ENCODE measurements around the gene TMEM42.
"Not testable (repeated sequence)": the region's sequence is repeated elsewhere in the genome, so short reads cannot be mapped to it uniquely, and the experiment has no call there.

The TMEM42 gene

GRCh38 chr3:44861412-44862225 is at the start of gene TMEM42:
TSS of gene TMEM42 (plus strand) at chr3:44861912. CDS start at chr3:44861925, 13 bp downstream.
- peak; percentile 68 for DNase-seq

GRCh38 chr3:44814751-44815150 is 47.0 kb upstream of the TMEM42 start:
- no peak for DNase-seq

GRCh38 chr3:44816334-44816733 is 45.4 kb upstream of the TMEM42 start:
- DNase-seq, result not testable (repeated sequence)

- not testable (repeated sequence) for DNase-seq
Measured at GRCh38 chr3:44821206-44821605, 40.5 kb upstream of the TMEM42 start.

GRCh38 chr3:44825264-44825925 is 36.3 kb upstream of the TMEM42 start:
- no peak for DNase-seq

GRCh38 chr3:44827196-44827595 is 34.5 kb upstream of the TMEM42 start:
- DNase-seq, result no peak

- no peak for DNase-seq
Measured at GRCh38 chr3:44831232-44831631, 30.5 kb upstream of the TMEM42 start.

- DNase-seq, result no peak
Measured at GRCh38 chr3:44832032-44832431, 29.7 kb upstream of the TMEM42 start.

GRCh38 chr3:44832965-44833364 is 28.7 kb upstream of the TMEM42 start:
- DNase-seq, result no peak

GRCh38 chr3:44833394-44833793 is 28.3 kb upstream of the TMEM42 start:
- DNase-seq, result no peak

GRCh38 chr3:44835684-44836083 is 26.0 kb upstream of the TMEM42 start:
- DNase-seq, result no peak

GRCh38 chr3:44842376-44842775 is 19.3 kb upstream of the TMEM42 start:
- DNase-seq, result no peak

GRCh38 chr3:44845528-44846520 is 15.9 kb upstream of the TMEM42 start:
- DNase-seq, result no peak

- DNase-seq, result no peak
Measured at GRCh38 chr3:44848634-44849033, 13.1 kb upstream of the TMEM42 start.

- not testable (repeated sequence) for DNase-seq
Measured at GRCh38 chr3:44856663-44857062, 5.0 kb upstream of the TMEM42 start.

GRCh38 chr3:44860117-44860516 is 1.6 kb upstream of the TMEM42 start:
- no peak for DNase-seq

GRCh38 chr3:44862226-44862637 is 520 bp downstream of the TMEM42 start:
- DNase-seq, result no peak

GRCh38 chr3:44865272-44866035 is 3.7 kb downstream of the TMEM42 start:
- DNase-seq, result peak; percentile 33

GRCh38 chr3:44867421-44868111 is 5.9 kb downstream of the TMEM42 start:
- DNase-seq, result no peak

GRCh38 chr3:44870375-44871061 is 8.8 kb downstream of the TMEM42 start:
- peak; percentile 12 for DNase-seq

GRCh38 chr3:44874308-44874707 is 12.6 kb downstream of the TMEM42 start, which contains the start of gene TGM4:
TSS of gene TGM4 (plus strand) at chr3:44874608. CDS start at chr3:44874679, 71 bp downstream.
- DNase-seq, result no peak

All from NCI-H510A (cell line).